GM21529 (cell line): ENCODE data around the gene PHF2.

Source experiments
- ATAC-seq: cut with Tn5 transposase; IDR thresholded peaks from one replicate; pipeline ENCODE4 v1.9.1; 2021; ENCODE audit not compliant: unreplicated experiment

Gene PHF2

DNA sequence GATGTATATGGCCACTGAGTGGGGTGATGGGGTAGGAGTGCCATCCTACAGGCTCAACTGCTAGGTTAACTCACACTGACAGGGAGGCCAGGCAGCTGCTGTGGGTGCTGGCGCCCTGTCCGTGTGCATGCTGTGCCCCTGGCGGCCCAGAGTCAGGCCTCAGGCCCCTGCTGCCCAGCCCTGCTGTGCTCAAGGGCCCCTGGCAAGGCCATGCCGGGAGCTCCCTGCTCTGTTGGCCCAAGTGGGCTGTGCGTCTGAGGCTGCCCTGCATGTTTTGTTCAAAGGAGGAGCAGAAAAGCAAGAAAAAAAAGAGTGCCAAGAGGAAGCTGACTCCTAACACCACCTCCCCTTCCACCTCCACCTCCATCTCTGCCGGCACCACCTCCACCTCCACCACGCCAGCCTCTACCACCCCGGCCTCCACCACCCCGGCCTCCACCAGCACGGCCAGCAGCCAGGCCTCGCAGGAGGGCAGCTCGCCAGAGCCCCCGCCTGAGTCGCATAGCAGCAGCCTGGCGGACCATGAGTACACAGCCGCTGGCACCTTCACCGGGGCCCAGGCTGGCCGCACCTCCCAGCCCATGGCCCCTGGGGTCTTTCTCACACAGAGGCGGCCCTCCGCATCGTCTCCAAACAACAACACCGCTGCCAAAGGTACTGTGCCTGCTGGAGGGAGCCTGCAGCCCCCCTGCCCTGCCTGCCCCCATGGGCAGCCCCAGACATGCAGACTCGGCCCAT, 100.1 kb downstream of the PHF2 start:
- ATAC-seq = no peak

GRCh38 chr9:93677048-93677571, 100.7 kb downstream of the PHF2 start:
- ATAC-seq = no peak

DNA sequence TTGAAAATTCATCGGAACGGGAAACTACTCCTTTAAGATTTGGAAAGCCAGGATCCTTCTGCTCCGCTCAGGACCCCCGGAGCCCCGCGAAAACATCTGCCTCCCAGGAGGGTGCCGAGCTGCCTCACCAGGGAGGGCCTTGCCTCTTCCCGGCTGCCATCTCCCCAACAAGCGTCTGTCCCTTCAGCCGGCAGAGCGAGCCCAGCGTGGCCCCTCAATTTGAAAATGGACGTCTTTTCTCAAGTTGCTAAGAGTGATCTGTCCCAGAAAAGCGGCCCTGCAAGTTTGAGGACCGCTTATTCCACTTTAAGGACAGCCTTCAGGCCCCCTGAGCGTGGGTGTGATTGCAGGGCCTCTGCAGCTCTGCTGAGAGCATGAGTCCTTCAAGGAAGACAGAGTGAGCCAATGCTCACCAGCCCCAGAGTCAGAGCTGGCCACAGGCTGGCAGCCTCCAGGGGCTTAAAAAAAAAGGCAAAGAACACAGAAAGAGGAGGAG, 101.3 kb downstream of the PHF2 start:
- no peak for ATAC-seq

- no peak for ATAC-seq
These were observed 102.0 kb downstream of the PHF2 start for GRCh38 chr9:93678199-93679019.

DNA sequence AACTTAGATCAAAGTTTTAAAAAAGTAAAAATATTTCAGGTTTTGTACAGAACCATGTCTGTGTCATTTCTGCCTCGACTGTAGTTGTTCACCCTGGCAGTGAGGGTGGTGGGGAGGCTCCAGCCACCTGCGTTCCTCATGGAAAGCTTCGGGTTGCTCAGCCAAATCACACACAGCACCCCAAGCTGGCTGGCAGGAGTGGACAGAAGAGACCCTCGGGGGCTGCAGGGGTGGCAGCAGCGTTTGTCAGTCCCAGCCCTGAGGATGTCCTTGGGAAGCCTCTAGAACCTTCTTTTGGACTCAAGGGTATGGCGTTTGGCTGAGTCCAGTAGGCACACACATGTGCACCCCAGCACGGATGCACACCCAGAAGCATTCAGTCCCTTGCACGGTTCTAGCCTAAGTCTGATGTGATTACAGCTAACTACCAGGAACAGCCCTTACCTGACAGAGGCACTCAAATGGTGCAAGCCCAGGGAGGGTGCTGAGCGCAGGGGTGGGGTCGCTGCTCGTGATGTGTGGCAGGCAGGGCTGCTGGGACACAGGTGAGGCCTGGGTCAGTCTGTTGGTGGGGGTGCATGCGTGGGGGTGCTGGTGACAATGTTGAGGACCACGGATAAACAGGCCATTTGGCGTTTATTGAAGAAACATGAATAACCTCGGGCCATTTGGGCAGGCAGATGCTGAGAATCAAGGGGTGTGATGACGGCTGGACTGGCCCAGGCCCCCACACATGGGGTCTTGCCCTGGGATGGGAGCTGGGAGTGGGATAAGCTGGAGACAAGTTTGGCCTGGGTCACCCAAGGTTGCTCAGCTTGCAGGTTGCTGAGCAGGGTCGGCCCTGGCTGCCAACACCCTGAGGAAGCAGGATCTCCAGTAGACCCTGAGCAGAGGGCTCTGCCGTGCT, 103.4 kb downstream of the PHF2 start:
- no peak for ATAC-seq

GRCh38 chr9:93680443-93681268, 104.3 kb downstream of the PHF2 start:
- no peak for ATAC-seq

DNA sequence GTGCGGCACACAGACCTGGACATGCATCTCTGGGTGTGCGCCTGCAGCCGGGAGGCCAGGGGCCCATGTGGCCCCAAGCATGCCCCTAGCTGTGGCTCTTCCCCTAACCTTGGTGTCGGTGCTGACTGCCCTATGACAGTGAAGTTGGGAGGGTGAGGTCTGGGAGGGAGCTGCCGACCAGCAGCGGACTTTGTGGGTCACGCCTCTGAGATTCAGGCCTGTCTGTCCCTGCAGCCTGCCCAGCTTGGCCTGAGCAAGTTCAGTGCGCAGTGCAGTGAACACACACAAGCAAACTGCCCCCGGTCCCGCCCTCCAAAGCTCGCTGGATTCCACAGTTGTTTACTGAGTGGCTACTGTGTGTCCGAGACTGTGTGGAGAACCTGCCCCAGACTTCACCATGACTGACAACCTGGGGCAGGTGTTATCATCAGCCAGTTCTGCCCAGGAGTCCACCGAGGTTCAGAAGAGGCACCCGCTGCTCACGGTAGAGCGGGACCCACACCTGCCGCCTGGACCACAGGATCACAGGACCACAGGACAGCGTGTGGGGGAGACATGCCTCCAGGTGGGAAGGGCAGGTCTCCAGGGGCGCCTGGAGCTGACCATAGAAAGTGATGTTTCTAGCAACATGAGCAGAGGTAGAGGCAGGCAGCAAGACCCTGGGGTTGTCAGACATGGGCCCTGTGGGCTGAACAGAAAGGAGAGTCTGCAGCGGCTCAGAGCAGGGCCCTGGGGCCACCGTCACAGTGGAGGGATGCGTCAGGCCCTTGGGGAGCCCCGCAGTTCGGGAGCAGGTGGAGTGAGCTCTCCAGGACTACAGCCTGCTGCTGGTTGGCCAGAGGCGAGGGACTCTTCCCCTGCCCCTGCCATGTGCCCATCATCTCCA, 105.1 kb downstream of the PHF2 start:
- ATAC-seq = no peak

DNA sequence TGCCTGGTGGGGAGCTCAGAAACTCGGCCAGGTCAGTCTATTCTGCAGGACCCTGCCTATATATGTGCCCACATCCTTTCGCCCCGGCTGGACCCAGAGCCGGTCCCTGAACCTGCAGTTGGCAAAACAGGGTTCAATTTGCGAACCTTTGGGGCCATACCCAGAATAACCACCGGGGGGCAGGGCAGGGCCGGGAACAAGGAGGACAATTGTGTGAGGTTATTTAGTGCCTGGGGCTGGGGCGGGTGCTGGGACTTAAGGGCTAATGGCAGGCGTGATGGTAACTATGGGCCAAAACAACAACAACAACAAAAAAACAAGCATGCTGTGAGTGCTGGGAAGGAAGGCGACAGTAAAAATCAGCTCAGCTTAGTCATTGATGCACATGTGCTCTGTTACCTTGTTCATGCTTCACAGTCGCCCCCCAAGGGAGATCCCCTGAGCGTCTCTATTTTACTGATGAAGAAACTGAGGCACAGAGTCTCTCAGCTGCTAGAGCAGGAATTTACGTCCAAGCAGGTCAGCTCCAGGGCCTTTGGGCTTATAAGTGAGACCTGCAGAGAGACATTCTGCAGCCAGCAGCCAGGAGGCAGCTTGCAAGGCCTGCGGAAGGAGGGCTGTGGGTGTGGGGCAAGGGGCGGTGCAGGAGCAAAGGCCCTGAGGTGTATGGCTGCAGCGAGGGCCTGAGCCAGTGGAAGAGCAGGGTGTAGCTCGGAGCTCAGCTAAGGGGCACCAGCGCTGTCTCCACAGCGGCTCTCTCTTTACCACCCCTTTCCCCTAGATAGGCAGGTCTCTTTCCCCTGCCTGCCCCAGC, 106.0 kb downstream of the PHF2 start:
- peak; percentile 53 for ATAC-seq

- ATAC-seq = no peak
These were observed 107.1 kb downstream of the PHF2 start for GRCh38 chr9:93683331-93684134.

DNA sequence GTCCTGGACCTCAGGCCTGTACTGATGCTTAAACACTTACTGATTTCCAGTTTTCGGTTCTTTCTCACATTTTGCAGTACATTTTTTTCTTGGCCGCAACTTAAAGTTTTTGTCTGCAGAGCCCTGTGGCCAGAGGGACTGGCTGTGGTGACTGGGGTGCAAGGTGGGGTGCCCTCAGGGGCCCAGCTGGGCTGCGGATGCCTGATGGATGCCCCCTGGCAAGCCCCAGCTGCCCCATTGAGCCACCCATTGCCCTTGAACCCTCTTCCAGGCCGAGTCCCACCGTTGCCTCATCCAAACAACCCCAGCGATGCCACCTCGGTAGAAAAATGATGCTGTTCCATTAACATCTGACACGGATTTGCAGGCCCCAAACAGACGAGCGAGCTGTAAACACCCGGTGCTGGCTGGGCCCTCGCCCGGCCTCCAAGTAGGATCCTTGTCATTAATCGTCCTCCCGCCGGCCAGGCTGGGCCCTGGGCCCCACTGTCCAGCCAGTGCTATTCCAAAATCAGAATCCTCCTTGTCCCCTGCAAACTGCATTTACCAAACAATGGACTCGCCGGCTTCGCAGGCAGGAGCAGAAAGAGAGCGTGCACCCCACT, 107.9 kb downstream of the PHF2 start:
- no peak for ATAC-seq

GRCh38 chr9:93684806-93685543, 108.6 kb downstream of the PHF2 start:
- ATAC-seq = no peak

DNA sequence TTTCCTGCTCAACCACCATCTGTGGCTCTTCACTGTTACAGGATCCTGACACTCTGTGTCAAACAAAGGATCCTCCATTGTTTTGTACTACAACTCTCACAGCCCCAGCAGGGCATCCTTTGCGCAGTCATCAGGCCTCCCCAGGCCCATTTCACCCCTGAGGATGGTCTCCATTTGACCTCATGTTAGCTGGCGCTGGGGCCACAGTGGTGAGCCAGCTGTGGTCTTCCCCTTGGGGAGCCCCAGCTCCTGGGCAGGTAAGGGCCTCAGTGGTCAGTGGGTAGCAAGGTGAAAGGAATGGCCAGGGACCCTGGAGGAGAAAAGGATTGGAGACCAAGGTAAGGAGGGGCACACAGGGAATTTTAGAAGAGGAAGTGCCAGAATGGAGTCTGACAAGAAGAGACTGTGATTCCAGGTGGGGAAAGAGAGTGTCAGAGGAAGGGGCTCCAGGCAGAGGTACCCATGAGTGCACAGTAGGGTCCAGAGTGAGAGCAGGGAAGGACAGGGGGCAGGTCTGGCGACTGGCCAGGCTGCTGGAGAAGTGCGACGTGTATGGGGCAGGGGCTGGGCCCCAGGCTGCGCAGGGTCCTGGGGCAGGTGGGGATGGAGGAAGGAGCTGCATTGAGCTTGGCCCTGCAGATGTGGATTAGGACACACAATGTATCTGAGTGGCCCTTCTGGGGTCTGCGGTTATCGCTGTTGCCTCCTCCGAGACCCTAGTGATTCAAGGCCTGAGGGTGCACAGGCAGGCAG, 109.9 kb downstream of the PHF2 start:
- ATAC-seq = no peak

DNA sequence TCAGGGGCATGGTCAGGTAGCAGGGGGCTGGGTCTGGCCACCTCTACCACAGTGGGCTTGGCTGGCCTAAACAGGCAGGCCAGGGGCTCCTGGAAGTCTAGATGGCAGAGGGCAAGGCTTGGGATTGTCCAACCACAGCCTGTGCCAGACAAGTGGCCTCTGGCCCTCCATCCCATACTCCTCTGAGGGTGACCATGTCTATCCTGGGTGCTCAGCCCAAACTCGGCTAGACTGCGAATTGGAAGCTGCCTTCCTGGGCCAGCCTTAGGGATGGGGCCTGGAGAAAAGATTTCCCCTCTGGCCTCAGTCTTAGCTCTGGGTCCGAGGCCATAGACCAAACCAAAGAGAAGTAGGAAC, 110.5 kb downstream of the PHF2 start:
- no peak for ATAC-seq

DNA sequence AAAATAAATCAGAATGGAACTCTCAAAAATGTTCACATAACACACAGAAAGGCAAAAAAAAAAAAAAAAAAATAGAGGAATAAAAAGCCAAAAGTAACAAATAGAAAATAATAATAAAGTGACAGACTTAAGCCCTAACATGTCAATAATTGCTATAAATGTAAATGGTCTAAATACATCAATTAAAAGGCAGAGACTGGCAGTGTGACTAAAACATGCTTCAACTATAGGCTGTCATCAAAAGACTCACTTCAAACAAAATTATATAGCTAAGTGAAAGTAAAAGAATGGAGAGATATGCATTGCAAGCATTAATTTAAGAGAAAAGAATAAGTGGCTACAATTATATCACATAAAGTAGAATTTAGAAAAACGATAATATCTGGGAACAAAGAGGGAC, 114.2 kb downstream of the PHF2 start:
- no peak for ATAC-seq

- ATAC-seq = no peak
These were observed 116.7 kb downstream of the PHF2 start for GRCh38 chr9:93693129-93693528.
